Natural killer cell (primary cell): Measurements from ENCODE around the gene IQGAP3. TPM values are rescaled to one million over a fixed set of nuclear protein-coding genes. Genes with fewer than 3 reads are reported as not detected.
A peak's percentile ranks its signal among the peaks of the same experiment; 100 is the strongest.

Experiments used
- ATAC-seq, 3 donors: fragments of 150-1000 bp in 2 of 3; fragments of 200-7000 bp in 1 of 3; cut with Tn5 transposase; 1 replicate in 1 of 3; 2 replicates in 2 of 3; pipeline ENCODE4 v1.10.0; 2021; ENCODE audit warnings: mild to moderate bottlenecking in 2 of 3, moderate library complexity in 2 of 3
- DNase-seq, 2 donors: peaks; one replicate each; pipeline versions ENCODE4 v3.0.0 to v3.0.0-alpha.2; 2013 to 2021; ENCODE audit warnings: mixed read lengths in 1 of 2
- H3K27ac ChIP-seq: one replicate; pipeline ENCODE4 v1.5.1; 2013; ENCODE audit warnings: mild to moderate bottlenecking, low read length
- H3K27me3 ChIP-seq: one replicate; pipeline ENCODE4 v1.6.1; 2013; ENCODE audit warnings: low read length; ENCODE audit not compliant: control insufficient read depth, insufficient read depth
- H3K36me3 ChIP-seq: one replicate; pipeline ENCODE4 v1.6.1; 2013; ENCODE audit warnings: low read length; ENCODE audit not compliant: control insufficient read depth, insufficient read depth
- H3K4me1 ChIP-seq: one replicate; pipeline ENCODE4 v1.6.1; 2013; ENCODE audit warnings: low read length; ENCODE audit not compliant: control insufficient read depth, insufficient read depth
- H3K4me3 ChIP-seq: one replicate; pipeline ENCODE4 v1.5.1; 2013; ENCODE audit warnings: low read length
- H3K9me3 ChIP-seq: one replicate; pipeline ENCODE4 v1.6.1; 2013; ENCODE audit warnings: low read length; ENCODE audit not compliant: control insufficient read depth, insufficient read depth
- H3K27ac Mint-ChIP-seq, 2 donors: one replicate each; pipeline ENCODE4 v1.8.0; 2022; ENCODE audit warnings: mild to moderate bottlenecking in 2 of 2, mixed read lengths in 2 of 2, moderate library complexity in 1 of 2
- H3K27me3 Mint-ChIP-seq, 2 donors: one replicate each; pipeline ENCODE4 v1.8.0; 2022; ENCODE audit warnings: low read depth in 2 of 2, mixed read lengths in 2 of 2
- H3K36me3 Mint-ChIP-seq: one replicate; pipeline ENCODE4 v1.8.0; 2022; ENCODE audit warnings: mixed read lengths
- H3K4me1 Mint-ChIP-seq, 2 donors: one replicate each; pipeline ENCODE4 v1.8.0; 2022; ENCODE audit warnings: mixed read lengths in 2 of 2
- H3K4me3 Mint-ChIP-seq: one replicate; pipeline ENCODE4 v1.8.0; 2022; ENCODE audit warnings: mild to moderate bottlenecking, moderate library complexity, mixed read lengths
- H3K9me3 Mint-ChIP-seq, 2 donors: one replicate each; pipeline ENCODE4 v1.8.0; 2022; ENCODE audit warnings: mixed read lengths in 2 of 2
- WGBS: methylation state at CpG from one replicate; pipeline ENCODE4 v1.1.7; 2013; ENCODE audit warnings: missing lambda C conversion rate; ENCODE audit not compliant: insufficient coverage; 5-methylcytosine and 5-hydroxymethylcytosine counted together
- intact Hi-C: fragments of 100-400 bp; cut with micrococcal nuclease; formaldehyde crosslinking; loops from one replicate; pipeline ENCODE4 v1.14.2; 2022
- total RNA-seq, 4 donors: library from RNA; stranded (reverse); fragments of 120-200 nt in 1 of 4; gene quantifications; one replicate each; pipeline versions ENCODE4 v1.2.3 to v1.2.4, GENCODE V29; 2013 to 2022
- TF ChIP-seq, protein P1 (sequence below): fragments of 200-600 bp; IDR thresholded peaks from one replicate; pipeline ENCODE4 v1.8.0; 2022; ENCODE audit warnings: antibody characterized with exemption

The IQGAP3 gene
- total RNA-seq, 3 donors from 2014 or later (not counting 1 experiment from before 2014, with no cell fraction given) = 0.08 to 0.21 (median 0.14) TPM

DNA sequence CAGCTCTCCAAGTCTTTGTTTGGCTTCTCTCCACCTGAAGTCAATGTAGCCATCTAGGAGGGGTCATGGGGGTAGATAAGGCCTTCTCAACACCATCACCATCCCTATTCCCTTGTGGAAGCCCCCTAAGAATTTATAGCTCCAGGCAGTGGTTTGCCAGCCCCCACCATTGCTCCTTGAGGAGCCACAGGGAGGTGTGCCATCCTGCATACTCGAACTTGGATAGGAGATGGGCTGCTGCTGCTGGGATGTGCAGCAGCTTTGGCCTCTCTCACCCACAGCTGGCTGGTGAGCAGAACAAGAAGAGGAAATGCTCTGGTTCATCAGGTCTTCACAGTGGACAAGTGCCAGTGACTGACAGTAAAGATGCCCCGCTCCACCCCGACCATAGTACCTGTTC is 24.1 kb upstream of the IQGAP3 start:
- intact Hi-C loops = no loop called here
- H3K36me3 ChIP-seq = peaks cover 19% of the 10 kb centered on the region
- ATAC-seq (no peak), DNase-seq (no peak)
- H3K4me3 ChIP-seq = no peak overlapping the region
- Mint-ChIP-seq H3K4me3 (no peak overlapping the region), H3K4me1 (peaks cover 18 to 25% of the 10 kb centered on the region in 2 donors), H3K9me3 (no peaks in the 10 kb centered on the region), H3K36me3 (no peaks in the 10 kb centered on the region), H3K27me3 (no peaks in the 10 kb centered on the region), H3K27ac (peak overlapping the region in 1 of 2 donors; percentile 33)
- 95% methylated on average over 3 of the region's 3 CpGs for WGBS
- no peaks in the 10 kb centered on the region for H3K9me3 ChIP-seq
- TF ChIP-seq, protein P1, sequence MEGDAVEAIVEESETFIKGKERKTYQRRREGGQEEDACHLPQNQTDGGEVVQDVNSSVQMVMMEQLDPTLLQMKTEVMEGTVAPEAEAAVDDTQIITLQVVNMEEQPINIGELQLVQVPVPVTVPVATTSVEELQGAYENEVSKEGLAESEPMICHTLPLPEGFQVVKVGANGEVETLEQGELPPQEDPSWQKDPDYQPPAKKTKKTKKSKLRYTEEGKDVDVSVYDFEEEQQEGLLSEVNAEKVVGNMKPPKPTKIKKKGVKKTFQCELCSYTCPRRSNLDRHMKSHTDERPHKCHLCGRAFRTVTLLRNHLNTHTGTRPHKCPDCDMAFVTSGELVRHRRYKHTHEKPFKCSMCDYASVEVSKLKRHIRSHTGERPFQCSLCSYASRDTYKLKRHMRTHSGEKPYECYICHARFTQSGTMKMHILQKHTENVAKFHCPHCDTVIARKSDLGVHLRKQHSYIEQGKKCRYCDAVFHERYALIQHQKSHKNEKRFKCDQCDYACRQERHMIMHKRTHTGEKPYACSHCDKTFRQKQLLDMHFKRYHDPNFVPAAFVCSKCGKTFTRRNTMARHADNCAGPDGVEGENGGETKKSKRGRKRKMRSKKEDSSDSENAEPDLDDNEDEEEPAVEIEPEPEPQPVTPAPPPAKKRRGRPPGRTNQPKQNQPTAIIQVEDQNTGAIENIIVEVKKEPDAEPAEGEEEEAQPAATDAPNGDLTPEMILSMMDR = no peak
- no peaks in the 10 kb centered on the region for H3K27me3 ChIP-seq
- peaks cover 24% of the 10 kb centered on the region for H3K4me1 ChIP-seq
- H3K27ac ChIP-seq = no peak overlapping the region

DNA sequence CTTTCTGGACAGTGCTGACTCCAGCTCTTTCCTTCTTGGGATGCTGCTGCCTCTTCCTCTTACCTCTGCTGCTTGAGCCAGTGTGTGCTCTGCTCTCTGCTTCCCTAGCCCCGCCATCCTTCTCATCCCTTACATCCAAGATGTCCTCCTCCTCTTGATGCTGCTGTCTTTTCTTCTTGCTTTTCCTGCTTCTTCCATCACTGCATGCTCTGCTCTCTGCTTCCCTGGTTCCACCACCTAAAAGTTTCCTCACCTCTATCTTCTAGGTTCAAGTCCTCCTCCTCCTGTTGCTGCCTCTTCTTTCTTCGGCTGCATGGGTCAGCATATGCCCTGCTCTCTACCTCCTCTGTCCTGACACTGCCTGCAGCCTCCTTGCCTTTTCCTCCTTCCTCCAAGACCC is 22.7 kb upstream of the IQGAP3 start:
- peaks cover 16% of the 10 kb centered on the region for H3K4me1 ChIP-seq
- WGBS = 99% methylated on average over 2 of the region's 2 CpGs
- intact Hi-C loops = no loop called here
- ATAC-seq = no peak
- no peaks in the 10 kb centered on the region for H3K27me3 Mint-ChIP-seq
- TF ChIP-seq, protein P1 = no peak
- H3K9me3 ChIP-seq = no peaks in the 10 kb centered on the region
- H3K27ac Mint-ChIP-seq = no peak overlapping the region
- no peaks in the 10 kb centered on the region for H3K27me3 ChIP-seq
- DNase-seq = no peak
- no peak overlapping the region for H3K27ac ChIP-seq
- H3K4me1 Mint-ChIP-seq = peaks cover 14 to 20% of the 10 kb centered on the region in 2 donors
- H3K4me3 ChIP-seq = no peak overlapping the region
- no peaks in the 10 kb centered on the region for H3K9me3 Mint-ChIP-seq
- no peak overlapping the region for H3K4me3 Mint-ChIP-seq
- H3K36me3 Mint-ChIP-seq = no peaks in the 10 kb centered on the region
- H3K36me3 ChIP-seq = peaks cover 19% of the 10 kb centered on the region

GRCh38 chr1:156594190-156594589 is 21.8 kb upstream of the IQGAP3 start:
- no peak overlapping the region for H3K4me3 Mint-ChIP-seq
- H3K9me3 Mint-ChIP-seq = no peaks in the 10 kb centered on the region
- H3K9me3 ChIP-seq = no peaks in the 10 kb centered on the region
- peaks cover 19% of the 10 kb centered on the region for H3K36me3 ChIP-seq
- ATAC-seq (no peak), DNase-seq (no peak)
- 96% methylated on average over 3 of the region's 3 CpGs for WGBS
- no peaks in the 10 kb centered on the region for H3K27me3 Mint-ChIP-seq
- H3K27ac Mint-ChIP-seq = no peak overlapping the region
- peaks cover 16% of the 10 kb centered on the region for H3K4me1 ChIP-seq
- peaks cover 14 to 20% of the 10 kb centered on the region in 2 donors for H3K4me1 Mint-ChIP-seq
- TF ChIP-seq, protein P1 = no peak
- H3K27me3 ChIP-seq = no peaks in the 10 kb centered on the region
- no peak overlapping the region for H3K27ac ChIP-seq
- no peaks in the 10 kb centered on the region for H3K36me3 Mint-ChIP-seq
- no peak overlapping the region for H3K4me3 ChIP-seq
- intact Hi-C loops = no loop called here

- Histone ChIP-seq H3K36me3 (peaks cover 19% of the 10 kb centered on the region), H3K9me3 (no peaks in the 10 kb centered on the region), H3K4me3 (no peak overlapping the region), H3K27me3 (no peaks in the 10 kb centered on the region), H3K4me1 (peaks cover 16% of the 10 kb centered on the region), H3K27ac (no peak overlapping the region)
- TF ChIP-seq, protein P1 = no peak
- no peak for ATAC-seq
- DNase-seq = no peak
- Mint-ChIP-seq H3K27me3 (no peaks in the 10 kb centered on the region), H3K36me3 (no peaks in the 10 kb centered on the region), H3K4me3 (no peak overlapping the region), H3K9me3 (no peaks in the 10 kb centered on the region), H3K27ac (no peak overlapping the region), H3K4me1 (peaks cover 14 to 20% of the 10 kb centered on the region in 2 donors)
- intact Hi-C loops = no loop called here
- 89% methylated on average over 5 of the region's 8 CpGs for WGBS
Measured at GRCh38 chr1:156593661-156593989, 21.3 kb upstream of the IQGAP3 start.
